GM04504 (cell line): ENCODE data around the gene CKS1B.

Experiments
- DNase-seq: peaks from one replicate; pipeline ENCODE4 v3.0.0-alpha.2; 2012; ENCODE audit warnings: low read depth

CKS1B gene

DNA sequence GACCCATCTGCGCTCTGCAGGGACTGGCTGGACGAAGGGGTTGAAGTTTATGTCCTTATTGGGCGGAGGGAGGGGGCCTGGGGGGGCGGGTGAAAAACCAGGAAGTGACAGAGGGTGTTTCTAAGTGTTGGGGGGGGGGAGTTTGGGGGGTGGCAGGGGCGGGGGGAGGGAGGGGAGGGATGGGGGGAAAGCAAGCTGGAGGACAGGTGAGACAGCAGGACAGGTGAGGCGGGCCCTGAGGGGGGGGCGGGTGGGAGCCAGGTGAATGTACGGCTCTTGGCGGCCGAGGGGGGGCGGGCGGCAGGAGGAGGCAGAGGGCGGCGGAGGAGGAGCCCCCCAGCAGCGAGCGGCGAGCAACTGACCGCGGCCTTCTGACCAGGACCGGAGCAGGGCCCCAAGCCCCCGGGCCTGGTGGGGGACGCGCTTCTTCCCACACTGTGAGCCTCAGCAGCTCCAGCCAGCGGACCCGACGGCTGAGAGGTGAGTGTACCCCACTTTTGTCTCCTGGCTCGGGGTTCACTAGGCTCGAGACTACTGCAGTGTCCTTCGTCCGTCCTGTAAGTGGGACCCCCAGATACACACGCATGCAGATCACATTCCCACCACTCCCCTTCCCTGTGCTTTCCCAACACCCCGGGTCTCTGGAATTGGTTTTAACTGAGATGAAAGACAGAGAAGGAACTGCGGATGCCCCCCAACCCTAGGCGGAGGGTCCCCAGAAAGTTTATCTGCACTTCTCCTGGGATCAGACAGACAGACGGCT lies 28.2 kb downstream of the CKS1B start, which contains the start of gene ZBTB7B:
ZBTB7B (plus strand) TSS at position 339 of the 763 bp plus-strand sequence. CDS start 11,859 bp downstream, outside the sequence.
- no peak for DNase-seq

DNA sequence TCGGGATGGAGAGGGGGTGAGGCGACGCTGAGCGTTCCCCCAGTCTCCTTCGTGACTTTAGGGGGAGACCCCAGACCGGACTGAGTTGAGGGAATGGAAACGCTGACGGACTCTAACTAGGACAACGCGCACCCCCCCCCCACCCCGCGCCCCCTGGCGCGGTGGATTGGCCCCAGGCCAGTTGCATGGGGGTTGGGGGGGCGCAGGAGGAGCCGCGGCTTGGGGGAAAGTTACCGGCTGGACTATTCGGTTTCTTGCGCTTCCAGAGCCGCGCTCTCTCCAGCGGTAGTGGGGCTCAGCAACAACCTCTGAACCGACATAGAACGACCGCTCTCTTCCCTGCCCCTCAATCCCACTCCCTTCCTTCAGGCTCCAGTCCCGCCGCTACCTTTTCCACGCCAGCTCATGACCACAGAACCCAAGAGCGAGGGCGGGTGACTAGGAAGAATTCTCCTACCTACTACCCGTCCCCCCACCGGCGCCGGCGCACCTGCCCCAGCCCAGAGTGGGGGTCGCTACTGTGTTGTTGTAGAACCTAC lies 28.8 kb downstream of the CKS1B start:
- DNase-seq = no peak

DNA sequence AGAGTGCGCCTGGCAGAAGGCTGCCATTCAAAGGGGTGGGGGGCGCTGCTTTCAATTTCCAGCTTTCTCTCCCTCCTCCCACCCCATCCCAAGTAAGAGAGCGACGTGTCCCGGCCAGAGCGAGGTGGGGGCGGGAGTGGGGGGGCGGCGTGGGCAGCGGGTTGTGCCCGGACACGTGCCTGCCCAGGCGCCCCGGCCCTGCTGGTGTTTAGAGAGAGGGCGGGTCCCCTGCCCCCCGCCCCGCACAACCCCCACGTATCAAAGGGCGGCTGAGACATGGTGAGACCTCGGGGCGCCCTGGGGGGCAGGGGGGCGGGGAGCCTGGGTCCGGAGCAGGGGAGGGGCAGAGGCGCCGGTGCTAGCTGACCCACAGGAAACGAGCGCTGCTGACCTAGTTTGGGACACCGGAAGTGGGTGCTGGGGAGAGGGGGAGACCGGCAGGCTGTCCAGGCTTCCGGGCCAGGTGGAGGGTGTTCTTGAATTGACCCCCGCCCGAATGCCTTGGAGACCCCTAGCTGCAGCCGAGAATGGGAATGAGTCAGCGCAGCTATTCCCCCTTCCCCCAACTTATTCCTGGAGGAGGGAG lies 29.4 kb downstream of the CKS1B start:
- no peak for DNase-seq

DNA sequence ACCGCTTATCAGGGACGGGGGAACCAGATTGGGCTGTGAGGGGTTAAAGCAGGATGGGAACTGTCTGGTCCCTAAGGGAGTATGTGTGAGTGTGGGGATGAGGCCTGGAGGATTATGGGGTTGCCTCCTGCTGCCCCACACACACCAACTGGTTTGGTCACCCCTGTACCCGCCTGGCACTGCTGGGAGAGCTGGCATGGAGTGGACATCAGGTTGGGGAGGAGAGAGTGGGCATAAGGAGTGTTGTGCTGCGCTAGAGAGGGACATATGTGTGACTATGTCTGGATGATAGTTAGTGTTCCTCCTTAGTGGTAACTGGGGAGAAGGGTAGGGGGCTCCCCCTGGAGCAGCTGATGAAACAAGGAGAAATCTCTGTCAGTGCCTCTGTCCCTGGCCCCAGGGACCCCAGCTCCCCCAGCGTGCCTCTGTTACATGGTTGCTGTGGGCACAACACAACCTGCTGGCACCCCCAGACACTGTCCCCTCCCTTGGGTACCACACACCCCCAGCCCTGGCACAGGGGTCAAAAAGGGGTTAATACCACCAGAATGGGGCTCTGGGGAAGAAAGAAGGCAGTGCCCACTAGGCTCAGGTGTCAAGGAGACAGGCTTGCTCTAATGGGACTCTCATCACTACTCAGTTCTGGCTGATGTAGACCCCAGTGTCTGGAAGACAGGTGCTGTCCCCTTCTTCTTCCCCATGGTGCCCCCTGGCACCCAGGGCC lies 30.0 kb downstream of the CKS1B start:
- no peak for DNase-seq

DNA sequence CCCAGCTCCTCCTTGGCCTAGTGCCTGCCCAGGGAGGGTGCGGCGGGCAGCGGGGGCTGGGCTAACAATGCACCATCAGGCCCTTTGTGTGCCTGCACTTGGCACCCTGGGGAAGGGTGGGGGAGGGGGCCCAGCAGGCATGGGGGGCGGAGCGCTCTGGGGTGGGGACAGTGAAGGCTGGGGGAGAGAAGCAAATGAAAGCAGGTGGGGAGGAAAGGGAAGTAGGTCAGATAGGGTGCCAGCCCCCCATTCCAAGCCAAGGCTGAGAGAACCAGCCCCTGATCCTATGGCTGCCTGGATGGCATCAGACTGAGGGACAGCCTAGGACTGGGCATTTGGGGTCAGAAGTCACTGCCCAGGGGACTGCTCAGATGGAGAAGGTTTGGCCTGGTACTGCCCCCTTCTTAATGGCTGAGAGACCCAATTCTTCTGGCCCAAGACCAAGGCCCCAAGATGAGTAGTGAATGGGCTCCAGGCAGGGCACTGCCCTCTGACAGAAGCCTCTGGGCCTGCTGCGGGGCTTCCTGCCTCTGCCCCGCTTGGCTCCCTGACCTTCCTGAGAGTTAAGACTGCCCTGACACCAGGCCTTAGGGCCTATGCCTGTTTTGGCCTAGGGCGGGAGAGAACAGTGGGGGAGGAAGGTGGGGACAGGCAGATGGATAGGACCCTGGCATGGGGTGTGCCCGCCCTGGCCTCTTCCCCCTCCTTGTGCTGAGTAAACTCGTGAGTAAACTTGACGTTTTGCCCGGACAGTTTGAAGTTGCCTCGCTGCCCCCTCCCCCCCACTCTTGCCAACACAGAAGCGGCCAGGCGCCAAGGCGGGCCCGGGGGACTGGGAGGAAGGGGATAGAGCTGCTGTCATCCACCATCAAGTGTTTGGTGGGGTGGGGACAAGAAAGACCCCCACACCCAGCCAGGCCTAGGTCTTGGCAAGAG lies 30.9 kb downstream of the CKS1B start:
- DNase-seq = no peak

DNA sequence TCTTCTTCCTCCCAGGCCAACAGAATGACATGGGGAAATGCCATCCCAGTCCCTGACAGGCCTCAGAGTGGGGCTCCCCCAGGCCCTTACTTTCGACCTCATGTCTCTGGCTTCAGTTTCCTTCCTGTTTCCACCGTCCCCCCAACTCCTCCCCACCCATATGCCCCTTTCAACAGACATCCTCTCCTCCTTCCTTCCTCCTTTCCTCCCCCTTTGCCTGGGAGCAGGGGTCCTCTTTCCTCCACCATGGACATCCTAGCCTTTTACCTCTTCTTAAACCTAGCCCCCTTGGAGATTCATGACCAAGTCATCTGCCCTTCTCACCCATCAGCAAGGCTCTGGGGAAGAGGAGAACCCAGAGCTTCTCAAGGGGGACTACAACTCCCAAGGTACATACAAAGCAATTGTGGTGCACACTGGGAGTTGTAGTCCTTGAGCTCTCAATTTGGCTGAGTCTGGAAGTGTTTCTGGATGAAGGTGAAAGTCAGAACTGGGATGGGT lies 32.2 kb downstream of the CKS1B start:
- DNase-seq = no peak

DNA sequence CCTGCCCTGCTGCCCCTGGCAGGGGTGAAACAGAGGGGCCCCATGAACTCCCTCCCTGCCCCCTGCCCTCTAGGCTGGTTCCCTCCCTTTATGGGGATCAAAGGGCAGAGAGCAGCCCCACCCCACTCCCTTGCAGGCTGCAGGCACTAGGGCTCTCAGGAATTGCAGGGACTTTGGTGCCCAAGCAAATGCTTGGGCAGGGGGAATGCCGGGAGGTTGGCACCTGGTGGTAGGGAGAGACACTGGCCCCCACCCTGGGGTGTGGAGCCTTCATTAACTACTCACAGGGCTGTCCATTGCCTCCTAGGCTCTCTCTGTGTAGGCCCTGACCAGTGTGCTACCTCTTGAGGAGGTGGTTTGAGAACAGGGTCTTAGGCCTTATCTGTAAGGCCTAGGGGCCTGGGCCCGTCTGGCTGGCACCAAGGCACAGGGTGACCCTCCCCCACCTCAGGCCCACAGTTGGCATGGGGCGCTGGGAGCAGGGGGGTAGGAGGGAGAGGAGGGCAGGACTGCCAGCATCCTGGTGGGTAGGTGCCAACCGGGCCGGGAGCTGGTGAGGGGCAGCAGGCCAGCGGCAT lies 32.9 kb downstream of the CKS1B start:
- DNase-seq = no peak

DNA sequence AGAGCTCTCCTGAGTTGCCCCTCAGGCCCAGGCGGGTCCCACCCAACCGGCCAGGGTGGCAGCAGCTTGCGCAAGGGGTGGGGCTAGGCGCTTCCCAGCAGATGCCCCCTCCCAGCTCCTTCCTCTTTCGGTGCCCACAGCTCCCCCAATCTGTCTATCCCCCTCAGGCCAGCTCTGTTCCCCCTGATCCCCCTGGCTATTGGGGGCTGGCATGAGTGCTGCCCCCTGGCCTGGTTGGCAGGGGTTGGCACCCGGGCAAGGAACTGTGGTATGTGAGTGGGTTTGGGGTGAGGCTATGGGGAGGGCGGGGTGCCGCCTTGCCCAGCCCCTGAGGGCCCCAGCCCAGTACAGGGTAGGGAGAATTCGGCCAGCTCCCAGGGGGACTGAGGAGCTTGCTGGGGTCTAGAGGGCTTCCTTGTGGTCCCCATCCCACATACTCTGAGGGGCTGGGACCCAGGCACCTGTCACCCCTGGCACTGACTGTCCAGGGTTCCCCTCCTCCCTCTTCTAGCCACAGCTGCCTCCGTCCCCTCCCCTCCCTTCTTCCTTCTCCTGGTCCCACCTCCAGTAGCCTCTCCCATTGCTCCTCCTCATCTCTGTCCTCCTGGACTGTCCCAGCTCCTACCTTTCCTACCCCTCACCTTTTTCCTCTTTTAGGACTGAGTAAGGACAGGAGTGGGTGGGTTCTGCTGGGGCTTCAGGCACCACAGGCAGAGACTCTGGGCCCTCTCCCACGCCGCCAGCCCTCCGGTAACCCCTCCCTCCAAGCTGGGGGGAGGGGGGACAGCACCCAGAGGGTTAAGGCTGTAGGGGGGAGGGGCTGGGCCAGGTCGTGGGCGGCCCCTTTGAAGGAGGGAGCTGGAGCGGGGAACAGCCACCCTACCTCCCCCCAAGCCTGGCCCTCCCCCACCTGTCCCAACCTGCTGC lies 33.8 kb downstream of the CKS1B start:
- no peak for DNase-seq

DNA sequence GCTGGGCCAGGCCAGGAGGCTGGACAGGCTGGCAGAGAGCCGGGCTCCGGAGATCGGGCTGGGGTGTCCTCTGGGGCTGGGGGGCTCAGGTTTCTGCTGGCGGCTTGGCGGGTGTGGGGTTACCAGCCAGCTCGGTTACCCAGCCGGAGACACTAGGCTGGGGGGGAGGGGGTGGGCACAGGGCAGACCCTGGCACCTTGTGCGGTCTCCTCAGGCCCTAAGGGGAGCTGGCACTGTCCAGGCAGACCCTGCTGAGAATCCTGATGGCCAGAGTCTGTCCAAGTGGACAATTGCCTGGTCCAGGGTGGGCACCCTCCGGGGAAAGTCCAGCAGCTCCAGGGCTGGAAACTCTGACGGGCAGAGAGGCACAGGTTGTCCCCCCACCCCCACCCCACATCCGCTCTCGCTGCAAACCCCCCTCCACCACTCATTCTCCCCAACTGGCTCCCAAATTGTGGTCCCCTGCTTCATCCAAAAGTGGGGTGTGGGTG lies 34.8 kb downstream of the CKS1B start:
- no peak for DNase-seq

DNA sequence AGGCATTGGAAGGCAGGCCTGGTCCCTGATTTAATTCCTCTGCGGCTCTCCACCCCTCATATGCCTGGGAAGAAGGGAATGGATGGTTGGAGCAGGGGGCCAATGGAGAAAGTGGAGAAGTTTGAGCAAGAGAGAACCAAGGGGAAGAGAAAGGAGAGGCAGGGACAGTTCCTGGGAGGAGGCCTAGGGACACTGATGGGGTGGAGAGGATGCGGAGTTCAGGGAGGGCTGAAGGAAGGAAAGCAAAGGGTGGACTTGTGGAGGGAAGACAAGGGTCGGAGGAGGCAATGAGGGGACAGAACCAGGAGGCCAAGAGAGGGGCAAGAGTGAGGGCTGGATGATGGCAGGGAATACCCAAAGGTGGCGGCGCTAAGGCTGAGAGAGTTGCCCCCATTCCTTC lies 35.3 kb downstream of the CKS1B start:
- DNase-seq = no peak

DNA sequence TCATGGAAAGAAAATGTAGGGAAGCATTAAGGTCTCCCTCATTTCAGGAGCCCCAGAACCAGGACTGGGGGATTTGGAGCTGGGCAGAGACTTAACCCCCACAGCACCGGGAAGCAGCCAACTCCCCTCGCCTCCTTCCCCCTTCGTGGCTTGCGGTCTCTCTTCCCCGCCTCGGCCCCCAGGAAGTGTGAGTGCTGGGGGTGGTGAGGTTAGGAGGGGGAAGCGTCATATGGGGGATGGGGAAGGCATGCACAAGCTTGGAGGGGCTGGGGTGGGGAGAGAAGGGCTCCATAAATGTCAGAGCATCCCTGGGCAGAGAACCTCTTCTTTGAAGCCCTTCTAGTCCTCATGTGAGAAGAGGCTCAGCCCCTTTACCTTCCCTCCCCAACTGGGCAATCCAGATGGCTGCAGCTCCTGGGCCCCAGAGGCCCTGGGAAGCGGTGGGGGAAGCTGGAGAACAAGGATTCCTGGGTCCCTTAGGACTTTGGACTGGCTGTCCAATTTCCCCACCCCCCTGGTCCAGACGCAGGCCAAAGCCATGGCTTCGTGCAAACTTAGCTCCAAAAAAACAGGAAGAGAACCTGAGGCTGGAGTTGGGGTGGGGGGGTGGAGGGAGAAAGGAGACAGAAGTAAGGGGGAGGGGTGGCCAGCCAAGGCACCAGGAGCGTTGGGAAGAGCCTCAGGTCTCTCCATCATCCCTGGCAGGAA lies 35.9 kb downstream of the CKS1B start:
- DNase-seq = no peak

DNA sequence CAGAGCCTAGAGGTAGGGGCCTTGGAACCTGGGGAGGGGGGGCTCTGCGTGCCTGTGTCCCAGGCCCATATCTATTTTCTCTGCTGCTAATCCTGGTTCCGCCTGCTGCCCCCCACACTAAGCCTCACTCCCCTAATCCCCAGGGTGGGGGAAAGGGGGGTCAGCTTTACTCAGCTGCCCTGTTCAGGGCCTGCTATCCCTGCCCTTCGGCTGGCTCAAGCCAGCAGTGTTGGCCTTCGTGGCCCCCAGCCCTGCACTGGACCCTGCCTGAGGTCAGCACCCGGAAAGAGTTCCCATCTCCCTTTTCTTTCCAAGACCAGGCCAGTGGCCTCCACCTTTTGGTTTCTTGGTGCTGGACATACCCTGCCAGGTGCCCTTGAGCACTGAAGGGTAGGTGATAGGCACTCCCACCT lies 36.5 kb downstream of the CKS1B start:
- DNase-seq = no peak

DNA sequence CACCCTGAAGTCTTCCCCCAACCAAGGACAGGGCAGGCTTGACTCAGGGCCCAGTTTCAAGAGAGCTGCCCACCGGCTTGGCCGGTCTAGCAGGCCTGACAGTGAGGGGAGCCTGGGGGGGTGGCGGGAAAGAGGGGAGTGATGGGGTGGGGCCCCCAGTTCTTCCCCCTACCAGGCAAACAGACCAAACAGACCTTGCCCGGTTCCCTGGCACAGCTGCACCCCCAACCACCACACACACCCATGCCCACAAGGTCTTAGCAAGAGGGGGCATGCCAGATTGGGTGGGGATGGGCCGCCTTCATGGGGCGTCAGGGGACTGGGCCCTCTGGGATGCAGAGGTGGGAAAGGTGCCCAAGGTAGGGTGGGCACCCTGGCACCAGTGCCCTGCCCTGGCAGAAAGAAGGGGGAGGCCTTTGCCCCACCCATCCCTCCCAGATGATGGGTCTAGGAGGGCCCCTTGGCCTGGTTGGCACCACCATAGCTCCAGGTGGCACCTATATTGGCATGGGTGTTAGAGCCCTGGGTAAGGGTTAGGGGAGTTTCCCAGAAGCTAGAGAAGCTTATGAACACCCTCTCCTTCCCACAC lies 37.0 kb downstream of the CKS1B start:
- no peak for DNase-seq

DNA sequence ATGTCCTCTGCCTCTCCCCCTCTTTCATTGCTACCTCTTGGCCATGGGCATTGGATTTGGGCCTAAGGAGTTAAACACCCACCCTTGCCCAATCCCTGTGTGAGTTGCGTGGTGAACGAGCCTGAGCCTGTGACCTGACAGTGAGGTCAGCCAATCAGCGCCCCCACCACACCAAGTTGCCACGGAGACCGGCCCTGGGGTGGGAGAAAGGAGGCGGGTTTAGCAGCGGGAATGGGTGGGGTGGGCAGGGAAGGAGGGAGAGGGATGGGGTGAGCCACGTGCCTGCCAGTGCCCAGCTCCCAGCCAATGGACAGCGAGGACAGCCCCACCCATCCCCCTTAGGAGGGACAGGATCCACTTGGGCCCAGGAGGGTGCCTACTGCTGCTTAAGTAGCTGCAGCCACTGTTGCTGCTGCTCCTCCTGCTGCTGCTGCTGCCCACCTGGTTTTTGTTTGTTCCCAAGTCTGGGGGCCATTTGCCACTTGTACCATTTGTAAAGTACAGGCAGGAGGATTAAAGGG lies 37.6 kb downstream of the CKS1B start:
- no peak for DNase-seq

DNA sequence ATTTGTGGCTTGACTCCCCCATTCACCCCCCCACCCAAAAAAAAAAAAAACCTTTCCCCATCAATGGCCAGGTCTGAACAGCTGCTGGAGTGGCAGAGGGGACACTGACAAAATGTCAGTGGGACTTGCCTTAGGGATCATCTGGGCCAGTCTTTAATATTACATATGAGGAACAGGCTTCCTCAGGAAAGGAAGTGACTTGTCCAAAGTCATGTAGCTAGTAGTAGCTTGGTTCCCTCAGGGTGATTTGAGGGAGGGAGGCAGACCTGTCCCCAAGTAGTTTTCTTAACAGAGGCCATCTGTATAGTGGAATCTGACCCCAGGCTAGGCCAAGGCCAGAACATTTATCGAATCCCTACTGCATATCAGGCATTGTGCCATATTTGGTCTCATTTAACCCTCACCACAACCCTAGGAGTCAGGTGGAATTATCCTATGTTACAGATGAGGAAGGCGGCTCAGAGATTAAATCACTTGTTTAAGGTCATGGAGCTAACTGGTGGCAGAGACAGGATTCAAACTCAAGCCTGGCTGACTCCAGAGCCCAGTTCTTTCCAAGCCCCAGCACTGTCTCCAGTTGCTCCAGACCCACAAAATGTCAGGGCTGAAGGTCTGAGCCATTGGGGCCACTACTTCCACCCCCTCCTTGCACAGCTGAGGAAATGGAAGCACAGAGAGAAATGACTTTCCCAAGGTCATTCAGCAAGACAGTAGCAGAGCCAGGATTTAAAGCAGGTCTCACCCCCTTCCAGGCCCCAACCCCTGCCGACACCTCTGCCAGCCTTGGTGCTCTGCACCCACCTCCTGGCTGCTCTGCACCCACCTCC lies 38.5 kb downstream of the CKS1B start:
- no peak for DNase-seq

DNA sequence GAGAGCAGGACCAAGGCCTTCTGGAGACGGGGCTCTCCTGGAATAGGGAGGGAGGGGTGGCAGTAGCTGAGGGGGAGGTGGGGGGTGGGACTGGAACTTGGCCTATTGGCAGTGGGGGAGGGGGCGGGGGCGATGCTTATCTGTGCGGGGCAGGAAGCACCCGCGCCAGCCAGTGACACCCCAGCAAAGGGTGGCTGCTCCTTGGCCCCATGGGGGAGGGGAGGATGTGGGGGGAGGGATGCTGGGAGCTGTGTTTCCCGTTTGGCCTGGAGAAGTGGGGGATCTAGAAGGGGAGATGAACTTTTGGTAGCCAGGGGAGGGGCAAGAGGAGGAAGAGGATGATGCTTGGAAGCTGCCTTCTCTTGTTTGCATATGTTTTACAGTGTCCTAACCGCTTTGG lies 39.2 kb downstream of the CKS1B start:
- no peak for DNase-seq

DNA sequence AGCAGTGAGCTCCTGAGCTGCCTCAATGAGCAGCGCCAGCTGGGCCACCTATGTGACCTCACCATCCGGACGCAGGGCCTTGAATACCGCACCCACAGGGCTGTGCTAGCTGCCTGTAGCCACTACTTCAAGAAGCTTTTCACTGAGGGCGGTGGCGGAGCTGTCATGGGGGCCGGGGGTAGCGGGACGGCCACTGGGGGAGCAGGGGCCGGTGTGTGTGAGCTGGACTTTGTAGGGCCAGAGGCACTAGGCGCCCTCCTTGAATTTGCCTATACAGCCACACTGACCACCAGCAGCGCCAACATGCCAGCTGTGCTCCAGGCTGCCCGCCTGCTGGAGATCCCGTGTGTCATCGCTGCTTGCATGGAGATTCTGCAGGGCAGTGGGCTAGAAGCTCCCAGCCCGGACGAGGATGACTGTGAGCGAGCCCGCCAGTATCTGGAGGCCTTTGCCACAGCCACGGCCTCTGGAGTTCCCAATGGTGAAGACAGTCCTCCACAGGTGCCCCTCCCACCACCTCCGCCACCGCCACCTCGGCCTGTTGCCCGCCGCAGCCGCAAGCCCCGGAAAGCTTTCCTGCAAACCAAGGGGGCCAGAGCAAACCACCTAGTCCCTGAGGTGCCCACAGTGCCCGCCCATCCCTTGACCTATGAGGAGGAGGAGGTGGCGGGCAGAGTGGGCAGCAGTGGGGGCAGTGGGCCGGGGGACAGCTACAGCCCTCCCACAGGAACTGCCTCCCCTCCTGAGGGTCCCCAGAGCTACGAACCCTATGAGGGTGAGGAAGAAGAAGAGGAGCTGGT lies 40.4 kb downstream of the CKS1B start:
- DNase-seq = no peak
